Islet of Langerhans (tissue), 1 donor: ENCODE measurements around the gene CFAP20.
A peak's percentile ranks its signal among the peaks of the same experiment; 100 is the strongest.

Experiments
- FAIRE-seq: peaks from one replicate; lab custom pipeline; 2011; peaks lifted over from hg19 to GRCh38; lab: Jason Lieb, UNC

The CFAP20 gene

GRCh38 chr16:58129097-58129936, at the start of gene CFAP20:
Gene CFAP20, minus strand, starts transcription at chr16:58129381. Its CDS starts 266 bp downstream, at chr16:58129115.
- FAIRE-seq = peak; percentile 33

- FAIRE-seq = no peak
These were observed 48.2 kb upstream of the CFAP20 start for GRCh38 chr16:58177353-58177710.

GRCh38 chr16:58176608-58177352, 47.6 kb upstream of the CFAP20 start:
- FAIRE-seq = no peak

GRCh38 chr16:58170223-58170622, 41.0 kb upstream of the CFAP20 start:
- no peak for FAIRE-seq

- no peak for FAIRE-seq
These were observed 31.7 kb upstream of the CFAP20 start for GRCh38 chr16:58160855-58161254.

- FAIRE-seq = no peak
These were observed 29.5 kb upstream of the CFAP20 start for GRCh38 chr16:58158725-58159124.

- no peak for FAIRE-seq
These were observed 28.9 kb upstream of the CFAP20 start for GRCh38 chr16:58157951-58158540.

- no peak for FAIRE-seq
These were observed 28.1 kb upstream of the CFAP20 start for GRCh38 chr16:58157239-58157638.

GRCh38 chr16:58155839-58156238, 26.7 kb upstream of the CFAP20 start:
- FAIRE-seq = no peak

GRCh38 chr16:58154345-58154744, 25.2 kb upstream of the CFAP20 start:
- FAIRE-seq = no peak

GRCh38 chr16:58152246-58152868, 23.2 kb upstream of the CFAP20 start:
- FAIRE-seq = no peak

- no peak for FAIRE-seq
These were observed 19.3 kb upstream of the CFAP20 start for GRCh38 chr16:58148526-58148925.

GRCh38 chr16:58148099-58148498, 18.9 kb upstream of the CFAP20 start:
- FAIRE-seq = no peak

GRCh38 chr16:58138852-58139251, 9.7 kb upstream of the CFAP20 start:
- FAIRE-seq = peak; percentile 38

GRCh38 chr16:58137581-58137980, 8.4 kb upstream of the CFAP20 start:
- no peak for FAIRE-seq

- no peak for FAIRE-seq
These were observed 477 bp downstream of the CFAP20 start for GRCh38 chr16:58128711-58129096.

- no peak for FAIRE-seq
These were observed 975 bp downstream of the CFAP20 start for GRCh38 chr16:58128181-58128631.

GRCh38 chr16:58127634-58128033, 1.5 kb downstream of the CFAP20 start:
- no peak for FAIRE-seq

- peak; percentile 94 for FAIRE-seq
These were observed 2.1 kb downstream of the CFAP20 start for GRCh38 chr16:58127033-58127556.

GRCh38 chr16:58126451-58126961, 2.7 kb downstream of the CFAP20 start:
- FAIRE-seq = no peak

GRCh38 chr16:58125781-58126335, 3.3 kb downstream of the CFAP20 start:
- no peak for FAIRE-seq

- no peak for FAIRE-seq
These were observed 4.1 kb downstream of the CFAP20 start for GRCh38 chr16:58125041-58125440.
